NCI-H774 (cell line): ENCODE results near the gene AFAP1.

ENCODE experiments used
- DNase-seq: peaks from one replicate; lab custom pipeline; 2025; lab: John Stamatoyannopoulos, UW

AFAP1 gene

GRCh38 chr4:7967501-7968261 is 28.0 kb upstream of the AFAP1 start:
- DNase-seq = no peak

- DNase-seq = no peak
Observed at GRCh38 chr4:7967063-7967440, 27.4 kb upstream of the AFAP1 start.

GRCh38 chr4:7966281-7967062 is 26.8 kb upstream of the AFAP1 start:
- no peak for DNase-seq

- DNase-seq = no peak
Observed at GRCh38 chr4:7964890-7965662, 25.4 kb upstream of the AFAP1 start.

- DNase-seq = no peak
Observed at GRCh38 chr4:7964459-7964858, 24.8 kb upstream of the AFAP1 start.

GRCh38 chr4:7963691-7964090 is 24.0 kb upstream of the AFAP1 start:
- no peak for DNase-seq

GRCh38 chr4:7962609-7963508 is 23.2 kb upstream of the AFAP1 start:
- no peak for DNase-seq

- no peak for DNase-seq
Observed at GRCh38 chr4:7960790-7961655, 21.4 kb upstream of the AFAP1 start.

GRCh38 chr4:7960017-7960789 is 20.5 kb upstream of the AFAP1 start:
- no peak for DNase-seq

- DNase-seq = no peak
Observed at GRCh38 chr4:7959078-7959477, 19.4 kb upstream of the AFAP1 start.

- no peak for DNase-seq
Observed at GRCh38 chr4:7956934-7957656, 17.4 kb upstream of the AFAP1 start.

- no peak for DNase-seq
Observed at GRCh38 chr4:7956270-7956808, 16.7 kb upstream of the AFAP1 start.

GRCh38 chr4:7955393-7955792 is 15.7 kb upstream of the AFAP1 start:
- DNase-seq = no peak

GRCh38 chr4:7952615-7953014 is 13.0 kb upstream of the AFAP1 start:
- no peak for DNase-seq

GRCh38 chr4:7950301-7951092 is 10.8 kb upstream of the AFAP1 start:
- no peak for DNase-seq

- DNase-seq = no peak
Observed at GRCh38 chr4:7949759-7950158, 10.1 kb upstream of the AFAP1 start.

- no peak for DNase-seq
Observed at GRCh38 chr4:7947927-7948326, 8.3 kb upstream of the AFAP1 start.

GRCh38 chr4:7945709-7946380 is 6.2 kb upstream of the AFAP1 start:
- DNase-seq = no peak
